PC-3 (cell line): ENCODE measurements around the gene LGALS7.

Source experiments
- EZH2 ChIP-seq: fragments of 300-600 bp; sonication (generic); IDR thresholded peaks from one replicate; pipeline ENCODE4 v1.6.1; 2017; ENCODE audit warnings: antibody characterized with exemption, mild to moderate bottlenecking, low read length; ENCODE audit not compliant: unreplicated experiment
- TF ChIP-seq, protein P1 (sequence below): fragments of 300-600 bp; sonication (generic); conservative IDR thresholded peaks from 2 replicates; pipeline ENCODE4 v1.5.1; 2017; ENCODE audit warnings: antibody characterized with exemption, low read depth, mild to moderate bottlenecking, low read length

DNA sequence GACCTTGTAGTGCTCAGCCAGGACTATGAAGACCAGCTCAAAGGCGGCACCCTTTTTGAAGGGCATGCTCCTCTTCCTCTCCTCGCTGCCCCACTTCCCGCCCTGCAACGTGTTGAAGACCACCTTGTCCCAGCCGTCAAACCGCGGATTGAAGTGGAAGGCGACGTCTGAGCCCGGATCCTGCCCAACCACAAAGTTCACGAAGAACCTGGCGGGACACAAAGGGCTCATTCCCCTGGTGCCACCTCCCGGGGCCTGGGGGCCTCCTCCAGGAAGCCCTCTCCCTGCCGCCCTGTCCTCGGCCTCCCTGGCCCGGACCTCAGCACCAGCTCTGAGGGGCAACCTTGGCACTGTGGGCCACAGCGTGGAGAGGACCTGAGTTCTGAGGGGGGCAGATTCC lies 35.4 kb upstream of the LGALS7 start:
- TF ChIP-seq EZH2 = no peak
- TF ChIP-seq, protein P1, sequence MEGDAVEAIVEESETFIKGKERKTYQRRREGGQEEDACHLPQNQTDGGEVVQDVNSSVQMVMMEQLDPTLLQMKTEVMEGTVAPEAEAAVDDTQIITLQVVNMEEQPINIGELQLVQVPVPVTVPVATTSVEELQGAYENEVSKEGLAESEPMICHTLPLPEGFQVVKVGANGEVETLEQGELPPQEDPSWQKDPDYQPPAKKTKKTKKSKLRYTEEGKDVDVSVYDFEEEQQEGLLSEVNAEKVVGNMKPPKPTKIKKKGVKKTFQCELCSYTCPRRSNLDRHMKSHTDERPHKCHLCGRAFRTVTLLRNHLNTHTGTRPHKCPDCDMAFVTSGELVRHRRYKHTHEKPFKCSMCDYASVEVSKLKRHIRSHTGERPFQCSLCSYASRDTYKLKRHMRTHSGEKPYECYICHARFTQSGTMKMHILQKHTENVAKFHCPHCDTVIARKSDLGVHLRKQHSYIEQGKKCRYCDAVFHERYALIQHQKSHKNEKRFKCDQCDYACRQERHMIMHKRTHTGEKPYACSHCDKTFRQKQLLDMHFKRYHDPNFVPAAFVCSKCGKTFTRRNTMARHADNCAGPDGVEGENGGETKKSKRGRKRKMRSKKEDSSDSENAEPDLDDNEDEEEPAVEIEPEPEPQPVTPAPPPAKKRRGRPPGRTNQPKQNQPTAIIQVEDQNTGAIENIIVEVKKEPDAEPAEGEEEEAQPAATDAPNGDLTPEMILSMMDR = no peak
